ENCODE measurements around the gene RACGAP1. TPM values are rescaled to one million over a fixed set of nuclear protein-coding genes. Genes with fewer than 3 reads are reported as not detected.

RACGAP1 gene
- total RNA-seq, 1 experiment from 2014 or later, result 95.3 TPM

DNA sequence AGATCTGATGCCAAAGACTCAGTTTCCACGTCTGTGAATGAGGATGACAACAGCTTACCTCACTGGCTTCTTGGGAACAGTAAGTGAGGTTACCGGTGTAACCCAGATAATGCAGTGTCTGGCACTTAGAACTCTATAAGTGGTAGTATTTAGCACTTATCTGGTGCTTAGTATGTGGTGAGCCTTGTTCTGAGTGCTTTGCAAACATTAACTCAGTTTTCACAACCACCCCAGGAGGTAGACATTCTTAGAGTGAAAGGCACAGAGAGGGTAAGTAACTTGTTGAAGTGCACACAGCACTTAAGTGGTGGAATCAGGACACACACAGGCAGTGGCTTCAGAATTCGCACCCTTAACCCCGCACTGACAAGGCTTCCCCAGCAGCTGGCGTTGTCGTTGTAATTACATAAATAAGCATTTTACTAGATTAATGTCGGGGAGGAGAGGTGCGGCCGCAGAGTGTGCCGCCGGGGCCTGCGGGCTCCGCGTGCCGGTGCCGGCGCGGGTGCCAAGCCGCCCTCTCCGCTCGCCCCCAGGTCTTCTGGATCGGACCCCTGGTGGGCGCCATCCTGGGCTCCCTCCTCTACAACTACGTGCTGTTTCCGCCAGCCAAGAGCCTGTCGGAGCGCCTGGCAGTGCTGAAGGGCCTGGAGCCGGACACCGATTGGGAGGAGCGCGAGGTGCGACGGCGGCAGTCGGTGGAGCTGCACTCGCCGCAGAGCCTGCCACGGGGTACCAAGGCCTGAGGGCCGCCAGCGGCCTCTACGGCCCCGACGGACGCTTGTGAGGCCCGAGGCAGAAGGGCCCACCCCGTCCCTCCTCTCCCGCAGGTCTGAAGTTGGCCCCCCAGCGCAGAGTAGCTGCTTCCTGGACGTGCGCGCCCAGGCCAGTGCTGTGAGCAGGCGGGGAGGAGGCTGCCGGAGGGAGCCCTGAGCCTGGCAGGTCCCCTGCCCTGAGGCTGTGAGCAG, 70.1 kb downstream of the RACGAP1 start:
- no peaks in the 10 kb centered on the region for H3F3A ChIP-seq (ENCODE audit: low read length, unreplicated experiment)
- H3K4me2 ChIP-seq (ENCODE audit: low read length), result no peak overlapping the region
- H4K20me1 ChIP-seq (ENCODE audit: low read length), result no peaks in the 10 kb centered on the region
- H3K9ac ChIP-seq (ENCODE audit: low read length), result no peak overlapping the region
- TF ChIP-seq, protein P1, sequence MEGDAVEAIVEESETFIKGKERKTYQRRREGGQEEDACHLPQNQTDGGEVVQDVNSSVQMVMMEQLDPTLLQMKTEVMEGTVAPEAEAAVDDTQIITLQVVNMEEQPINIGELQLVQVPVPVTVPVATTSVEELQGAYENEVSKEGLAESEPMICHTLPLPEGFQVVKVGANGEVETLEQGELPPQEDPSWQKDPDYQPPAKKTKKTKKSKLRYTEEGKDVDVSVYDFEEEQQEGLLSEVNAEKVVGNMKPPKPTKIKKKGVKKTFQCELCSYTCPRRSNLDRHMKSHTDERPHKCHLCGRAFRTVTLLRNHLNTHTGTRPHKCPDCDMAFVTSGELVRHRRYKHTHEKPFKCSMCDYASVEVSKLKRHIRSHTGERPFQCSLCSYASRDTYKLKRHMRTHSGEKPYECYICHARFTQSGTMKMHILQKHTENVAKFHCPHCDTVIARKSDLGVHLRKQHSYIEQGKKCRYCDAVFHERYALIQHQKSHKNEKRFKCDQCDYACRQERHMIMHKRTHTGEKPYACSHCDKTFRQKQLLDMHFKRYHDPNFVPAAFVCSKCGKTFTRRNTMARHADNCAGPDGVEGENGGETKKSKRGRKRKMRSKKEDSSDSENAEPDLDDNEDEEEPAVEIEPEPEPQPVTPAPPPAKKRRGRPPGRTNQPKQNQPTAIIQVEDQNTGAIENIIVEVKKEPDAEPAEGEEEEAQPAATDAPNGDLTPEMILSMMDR (conservative IDR thresholded peaks at IDR 0.05; ENCODE audit: low read depth, low read length), result no peak
- no peak for TF ChIP-seq EZH2phosphoT487 (IDR thresholded peaks at IDR 0.05; ENCODE audit: borderline replicate concordance, low read length)
- no peak for TF ChIP-seq EZH2 (IDR thresholded peaks at IDR 0.05; ENCODE audit: low read length, unreplicated experiment)
- no peak for DNase-seq
- H3K36me3 ChIP-seq (ENCODE audit: low read depth, low read length), result no peaks in the 10 kb centered on the region
- no peak overlapping the region for H2AFZ ChIP-seq (ENCODE audit: low read length)
- ChIA-PET CTCF (no interaction called here), POLR2A (ENCODE audit: unreplicated experiment) (no interaction called here)
- no peak overlapping the region for H3K4me3 ChIP-seq (ENCODE audit: low read length)
- ATAC-seq, result no peak
- H3K27me3 ChIP-seq (ENCODE audit: low read length), result no peaks in the 10 kb centered on the region
- H3K9me3 ChIP-seq (ENCODE audit: low read length), result no peaks in the 10 kb centered on the region
- no peak overlapping the region for H3K27ac ChIP-seq (ENCODE audit: low read length)
- no peaks in the 10 kb centered on the region for H3K79me2 ChIP-seq (ENCODE audit: low read length)
- no TSS peak for BruUV-seq (replicated peaks)
- intact Hi-C loops (cut with micrococcal nuclease), result no loop called here
- peaks cover 9% of the 10 kb centered on the region for H3K4me1 ChIP-seq (ENCODE audit: insufficient read depth, low read length)
- H3K9me2 ChIP-seq (replicated peaks; ENCODE audit: low read length), result no peaks in the 10 kb centered on the region

DNA sequence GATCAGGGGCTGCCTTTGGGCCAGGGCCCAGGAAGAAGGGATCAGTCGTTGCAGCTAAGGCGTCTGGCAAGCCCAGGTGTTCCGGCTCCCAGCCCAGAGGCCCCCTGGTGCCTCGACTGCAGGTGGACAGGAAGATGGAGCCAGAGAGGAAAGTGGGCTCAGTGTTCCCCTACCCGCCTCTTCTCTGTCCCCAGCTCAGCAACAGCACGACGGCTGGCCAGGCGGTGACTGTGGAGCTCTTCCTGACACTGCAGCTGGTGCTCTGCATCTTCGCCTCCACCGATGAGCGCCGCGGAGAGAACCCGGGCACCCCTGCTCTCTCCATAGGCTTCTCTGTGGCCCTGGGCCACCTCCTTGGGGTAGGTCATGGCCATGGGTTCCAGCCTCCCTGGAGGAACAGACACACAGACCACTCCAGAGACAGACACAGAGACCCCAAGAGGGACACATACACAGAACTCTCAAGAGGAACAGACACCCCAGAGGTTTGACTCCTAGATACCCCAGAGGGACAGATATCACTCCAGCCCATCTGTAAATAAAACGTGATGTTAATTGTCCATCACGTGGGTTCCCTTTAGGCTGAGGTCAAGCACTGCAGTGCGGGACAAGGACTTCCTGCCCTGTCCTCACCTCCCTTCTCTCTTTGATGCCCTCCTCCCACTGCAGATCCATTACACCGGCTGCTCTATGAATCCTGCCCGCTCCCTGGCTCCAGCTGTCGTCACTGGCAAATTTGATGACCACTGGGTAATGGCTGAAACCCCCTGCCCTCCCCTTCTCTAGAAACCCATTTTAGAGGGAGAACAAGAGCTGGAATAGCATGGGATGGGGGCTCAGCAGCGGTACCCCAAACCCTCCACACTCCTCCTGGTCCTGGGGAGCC, 71.1 kb downstream of the RACGAP1 start:
- POLR2A ChIA-PET (ENCODE audit: unreplicated experiment), result no interaction called here
- intact Hi-C loops (cut with micrococcal nuclease), result no loop called here
- BruUV-seq (replicated peaks), result no TSS peak
- Histone ChIP-seq H3F3A (ENCODE audit: low read length, unreplicated experiment) (no peaks in the 10 kb centered on the region), H3K4me3 (ENCODE audit: low read length) (no peak overlapping the region), H3K9me2 (replicated peaks; ENCODE audit: low read length) (no peaks in the 10 kb centered on the region), H3K4me2 (ENCODE audit: low read length) (no peak overlapping the region), H4K20me1 (ENCODE audit: low read length) (no peaks in the 10 kb centered on the region), H3K36me3 (ENCODE audit: low read depth, low read length) (no peaks in the 10 kb centered on the region), H3K27ac (ENCODE audit: low read length) (no peak overlapping the region), H3K9ac (ENCODE audit: low read length) (no peak overlapping the region), H3K79me2 (ENCODE audit: low read length) (no peaks in the 10 kb centered on the region), H3K4me1 (ENCODE audit: insufficient read depth, low read length) (no peaks in the 10 kb centered on the region), H3K9me3 (ENCODE audit: low read length) (no peaks in the 10 kb centered on the region), H3K27me3 (ENCODE audit: low read length) (no peaks in the 10 kb centered on the region), H2AFZ (ENCODE audit: low read length) (no peak overlapping the region)
- CTCF ChIA-PET, result no interaction called here
- TF ChIP-seq EZH2 (IDR thresholded peaks at IDR 0.05; ENCODE audit: low read length, unreplicated experiment) (no peak), EZH2phosphoT487 (IDR thresholded peaks at IDR 0.05; ENCODE audit: borderline replicate concordance, low read length) (no peak)
- TF ChIP-seq, protein P1 (conservative IDR thresholded peaks at IDR 0.05; ENCODE audit: low read depth, low read length), result no peak
- ATAC-seq (no peak), DNase-seq (no peak)

Measured in PC-3 (cell line).